Mammary epithelial cell (primary cell): Measurements from ENCODE around the gene FOXC1.

Experiments used
- EZH2 ChIP-seq: IDR thresholded peaks from 2 replicates; pipeline ENCODE4 v1.6.1; 2012; ENCODE audit warnings: low read length, inconsistent platforms, borderline replicate concordance
- TF ChIP-seq, protein P1 (sequence below), 2 donors: IDR thresholded peaks in 1 of 2; conservative IDR thresholded peaks in 1 of 2; 2 replicates each; pipeline ENCODE4 v1.5.1; 2011 to 2012; ENCODE audit warnings: inconsistent platforms in 2 of 2, low read length in 2 of 2, mild to moderate bottlenecking in 2 of 2, control low read depth in 1 of 2, low read depth in 1 of 2; ENCODE audit not compliant: insufficient read depth in 1 of 2; ENCODE audit errors: extremely low read depth in 1 of 2

DNA sequence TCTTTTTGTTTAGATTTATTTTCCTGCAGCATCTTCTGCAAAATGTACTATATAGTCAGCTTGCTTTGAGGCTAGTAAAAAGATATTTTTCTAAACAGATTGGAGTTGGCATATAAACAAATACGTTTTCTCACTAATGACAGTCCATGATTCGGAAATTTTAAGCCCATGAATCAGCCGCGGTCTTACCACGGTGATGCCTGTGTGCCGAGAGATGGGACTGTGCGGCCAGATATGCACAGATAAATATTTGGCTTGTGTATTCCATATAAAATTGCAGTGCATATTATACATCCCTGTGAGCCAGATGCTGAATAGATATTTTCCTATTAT, 3.2 kb downstream of the FOXC1 start:
- no peak for TF ChIP-seq EZH2
- TF ChIP-seq, protein P1, sequence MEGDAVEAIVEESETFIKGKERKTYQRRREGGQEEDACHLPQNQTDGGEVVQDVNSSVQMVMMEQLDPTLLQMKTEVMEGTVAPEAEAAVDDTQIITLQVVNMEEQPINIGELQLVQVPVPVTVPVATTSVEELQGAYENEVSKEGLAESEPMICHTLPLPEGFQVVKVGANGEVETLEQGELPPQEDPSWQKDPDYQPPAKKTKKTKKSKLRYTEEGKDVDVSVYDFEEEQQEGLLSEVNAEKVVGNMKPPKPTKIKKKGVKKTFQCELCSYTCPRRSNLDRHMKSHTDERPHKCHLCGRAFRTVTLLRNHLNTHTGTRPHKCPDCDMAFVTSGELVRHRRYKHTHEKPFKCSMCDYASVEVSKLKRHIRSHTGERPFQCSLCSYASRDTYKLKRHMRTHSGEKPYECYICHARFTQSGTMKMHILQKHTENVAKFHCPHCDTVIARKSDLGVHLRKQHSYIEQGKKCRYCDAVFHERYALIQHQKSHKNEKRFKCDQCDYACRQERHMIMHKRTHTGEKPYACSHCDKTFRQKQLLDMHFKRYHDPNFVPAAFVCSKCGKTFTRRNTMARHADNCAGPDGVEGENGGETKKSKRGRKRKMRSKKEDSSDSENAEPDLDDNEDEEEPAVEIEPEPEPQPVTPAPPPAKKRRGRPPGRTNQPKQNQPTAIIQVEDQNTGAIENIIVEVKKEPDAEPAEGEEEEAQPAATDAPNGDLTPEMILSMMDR (conservative IDR thresholded peaks at IDR 0.05 in 1 of 2, IDR thresholded peaks at IDR 0.05 in 1 of 2; ENCODE audit: extremely low read depth in 1 of 2, insufficient read depth in 1 of 2, low read depth in 1 of 2, low read length in 2 of 2) = no peak
